ENCODE results near the gene KICS2. TPM values are rescaled to one million over a fixed set of nuclear protein-coding genes. Genes with fewer than 3 reads are reported as not detected.

Gene KICS2
- total RNA-seq, 1 experiment from 2014 or later, result 9.6 TPM

DNA sequence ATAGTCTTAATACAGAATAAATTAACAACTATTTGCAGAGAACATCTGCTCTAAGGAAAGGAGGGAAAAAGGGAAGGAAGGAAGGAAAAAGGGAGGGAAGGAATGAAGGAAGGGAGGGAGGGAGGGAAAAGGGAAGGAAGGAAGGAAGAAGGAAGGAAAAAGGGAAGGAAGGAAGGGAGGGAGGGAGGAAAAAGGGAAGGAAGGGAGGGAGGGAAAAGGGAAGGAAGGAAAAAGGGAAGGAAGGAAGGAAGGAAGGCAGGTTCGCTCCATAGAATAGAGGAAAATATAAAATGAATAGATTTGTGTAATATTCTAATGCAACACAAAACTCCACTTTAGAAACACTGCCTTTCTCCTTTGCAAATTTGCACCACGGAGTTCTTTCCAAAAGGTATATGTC is 16.6 kb downstream of the KICS2 start:
- H3K36me3 ChIP-seq (ENCODE audit: control insufficient read depth, insufficient read depth, low read length), result no peaks in the 10 kb centered on the region
- no TSS peak for BruUV-seq (replicated peaks)
- CTCF ChIA-PET, result no interaction called here
- no peak overlapping the region for H3K27ac ChIP-seq (ENCODE audit: low read length)
- no peaks in the 10 kb centered on the region for H3K4me1 ChIP-seq (ENCODE audit: control insufficient read depth, insufficient read depth, low read length)
- in situ Hi-C loops (cut with HindIII; ENCODE audit: low pct_unique_long_range_greater_than_20kb, low sequenced_read_pairs), result no loop called here
- TF ChIP-seq POLR2AphosphoS5 (IDR thresholded peaks at IDR 0.05; ENCODE audit: low read depth, low read length) (no peak), REST (IDR thresholded peaks at IDR 0.05; ENCODE audit: insufficient read depth in 1 of 2, low read depth in 2 of 2, low read length in 1 of 2) (no peak)
- intact Hi-C loops (cut with micrococcal nuclease; ENCODE audit: unreplicated experiment), result no loop called here
- POLR2A ChIA-PET, result no interaction called here
- ATAC-seq (no peak), DNase-seq (ENCODE audit: low read depth, low spot score) (no peak)
- H3K27me3 ChIP-seq (ENCODE audit: control insufficient read depth, insufficient read depth, low read length), result no peaks in the 10 kb centered on the region
- no peak overlapping the region for H3K4me3 ChIP-seq (ENCODE audit: low read depth in 2 of 2, low read length in 2 of 2)
- H3K9me3 ChIP-seq (ENCODE audit: control insufficient read depth, insufficient read depth, low read depth, low read length), result no peaks in the 10 kb centered on the region

DNA sequence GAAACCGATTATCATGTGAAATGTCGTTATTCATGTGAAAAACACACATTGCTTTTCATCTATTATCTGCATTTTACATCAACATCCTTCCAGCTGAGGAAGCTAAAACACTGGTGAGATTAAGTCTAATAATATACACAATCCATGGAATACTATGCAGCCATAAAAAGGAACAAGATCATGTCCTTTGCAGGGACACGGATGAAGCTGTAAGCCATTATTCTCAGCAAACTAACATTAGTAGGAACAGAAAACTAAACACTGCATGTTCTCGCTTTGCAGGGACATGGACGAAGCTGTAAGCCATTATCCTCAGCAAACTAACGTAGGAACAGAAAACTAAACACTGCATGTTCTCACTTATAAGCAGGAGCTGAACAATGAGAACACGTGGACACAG is 18.3 kb downstream of the KICS2 start:
- H3K27ac ChIP-seq (ENCODE audit: low read length), result no peak overlapping the region
- no peaks in the 10 kb centered on the region for H3K36me3 ChIP-seq (ENCODE audit: control insufficient read depth, insufficient read depth, low read length)
- in situ Hi-C loops (cut with HindIII; ENCODE audit: low pct_unique_long_range_greater_than_20kb, low sequenced_read_pairs) (no loop called here), intact Hi-C loops (cut with micrococcal nuclease; ENCODE audit: unreplicated experiment) (no loop called here)
- DNase-seq (ENCODE audit: low read depth, low spot score), result no peak
- H3K27me3 ChIP-seq (ENCODE audit: control insufficient read depth, insufficient read depth, low read length), result no peaks in the 10 kb centered on the region
- no peak for TF ChIP-seq TCF7L2 (IDR thresholded peaks at IDR 0.05; ENCODE audit: low read depth, low read length)
- no peak for TF ChIP-seq POLR2AphosphoS5 (IDR thresholded peaks at IDR 0.05; ENCODE audit: low read depth, low read length)
- no peak for TF ChIP-seq SIN3A (IDR thresholded peaks at IDR 0.05; ENCODE audit: borderline replicate concordance, insufficient read depth, low read depth, low read length)
- TF ChIP-seq CTCF (IDR thresholded peaks at IDR 0.05), result no peak
- TF ChIP-seq REST (IDR thresholded peaks at IDR 0.05; ENCODE audit: insufficient read depth in 1 of 2, low read depth in 2 of 2, low read length in 1 of 2), result no peak
- H3K9me3 ChIP-seq (ENCODE audit: control insufficient read depth, insufficient read depth, low read depth, low read length), result no peaks in the 10 kb centered on the region
- no peaks in the 10 kb centered on the region for H3K4me1 ChIP-seq (ENCODE audit: control insufficient read depth, insufficient read depth, low read length)
- H3K4me3 ChIP-seq (ENCODE audit: low read depth in 2 of 2, low read length in 2 of 2), result no peak overlapping the region
- CTCF ChIA-PET, result no interaction called here
- POLR2A ChIA-PET, result no interaction called here
- no peak for ATAC-seq
- BruUV-seq (replicated peaks), result no TSS peak

Measured in Panc1 (cell line).